Activated CD4-positive, alpha-beta T cell treated with anti-CD3 and anti-CD28 coated beads, Interleukin-2, amount 50 U/mL, for 48 hours (primary cell): Measurements from ENCODE around the gene RAP2A.

Source experiments
- DNase-seq, 2 experiments: peaks; one replicate each; pipeline ENCODE4 v3.0.0-alpha.2; 2020

Gene RAP2A

GRCh38 chr13:97456047-97456446 lies 22.1 kb downstream of the RAP2A start:
- no peak for DNase-seq

GRCh38 chr13:97459215-97459777 lies 25.3 kb downstream of the RAP2A start:
- DNase-seq, result no peak

DNA sequence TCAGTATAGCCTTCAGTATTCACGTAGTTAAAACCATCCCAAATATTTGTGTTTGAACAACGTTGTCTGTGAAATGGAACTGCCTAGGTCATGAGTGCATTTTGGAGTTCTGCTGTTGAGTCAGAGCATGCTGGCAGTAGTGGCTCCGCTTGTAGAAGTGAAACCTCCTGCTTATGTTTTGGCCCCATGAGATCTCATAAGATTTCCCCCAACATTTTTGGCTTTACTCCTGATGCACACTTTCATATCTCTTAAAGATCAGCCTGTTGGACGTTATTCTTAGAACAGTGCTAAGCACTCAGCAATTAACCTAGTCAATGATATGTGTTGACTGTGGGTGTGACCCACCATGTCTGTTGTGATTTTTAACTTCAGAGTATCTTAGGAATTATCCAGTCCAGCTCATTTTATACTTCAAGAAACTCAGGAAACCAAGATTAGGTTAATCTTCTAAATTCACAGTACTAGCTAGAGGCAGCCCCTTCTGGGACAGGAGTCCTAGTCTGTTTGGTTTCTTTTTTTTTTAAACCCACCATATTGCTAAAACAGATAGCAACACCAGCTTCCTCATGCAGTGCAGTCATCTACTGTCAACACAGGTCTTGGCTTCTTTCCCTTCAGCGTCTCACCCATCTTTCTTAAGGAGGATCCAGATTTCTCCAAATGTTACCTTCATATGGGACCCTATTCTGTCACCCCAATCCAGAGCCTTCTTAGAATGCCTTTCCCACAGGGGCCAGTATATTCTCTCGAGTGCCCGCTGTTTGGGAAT lies 26.2 kb downstream of the RAP2A start:
- no peak for DNase-seq

DNA sequence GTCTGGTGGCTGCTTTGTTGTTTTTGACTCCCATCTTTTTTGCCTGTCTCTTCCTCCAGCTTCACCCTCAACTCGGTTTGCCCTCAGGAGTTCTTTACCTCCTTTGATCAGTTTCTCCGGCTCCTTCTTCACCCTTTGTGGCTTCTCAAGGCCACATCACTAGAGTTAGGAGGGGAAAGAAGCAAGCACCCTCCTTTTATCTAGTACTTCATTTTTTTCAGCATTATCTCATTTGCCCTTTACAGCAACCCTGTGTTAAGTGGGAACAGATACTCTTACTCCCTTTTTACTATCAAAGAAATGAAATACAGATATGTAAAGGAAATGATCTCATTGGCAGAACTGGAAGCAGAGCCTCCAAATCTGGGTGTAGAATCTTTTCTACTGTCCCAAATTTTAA lies 26.9 kb downstream of the RAP2A start:
- DNase-seq, result no peak

DNA sequence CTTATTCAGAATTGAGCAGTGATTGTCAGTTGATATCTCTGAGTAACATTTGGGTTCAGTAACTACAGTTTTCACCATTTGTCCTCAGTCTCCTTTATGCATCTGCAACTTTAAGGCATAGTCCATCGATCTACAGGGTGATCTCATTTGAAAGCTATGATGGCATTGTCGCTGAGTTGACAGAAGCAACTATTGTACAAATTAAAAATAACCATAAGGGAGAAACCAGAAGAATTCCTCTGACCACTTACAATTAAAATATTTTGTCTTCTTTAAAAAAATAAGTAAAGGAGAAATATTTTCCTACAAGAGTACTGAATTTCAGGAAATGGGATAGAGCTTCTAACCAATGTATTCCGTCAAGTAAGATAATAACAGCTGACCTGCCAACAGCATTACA lies 30.6 kb downstream of the RAP2A start:
- DNase-seq, result no peak

DNA sequence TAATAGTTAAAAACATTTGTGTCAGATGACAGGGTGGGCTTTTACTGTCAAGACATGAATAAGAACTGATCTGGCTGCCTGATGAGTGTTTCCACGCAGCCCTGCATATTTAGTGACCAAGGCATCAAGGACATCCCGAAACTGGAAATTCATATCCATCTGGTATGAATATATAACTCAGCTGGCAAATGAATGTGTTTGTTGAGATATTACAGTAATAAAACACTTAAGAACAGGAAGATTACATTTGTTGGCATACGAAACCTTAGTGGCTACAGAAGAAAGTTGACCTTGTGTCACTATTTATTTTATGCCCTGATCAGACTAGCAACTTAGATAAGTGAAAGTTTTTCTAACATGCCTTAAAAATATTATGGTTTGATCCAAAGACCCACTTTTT lies 32.8 kb downstream of the RAP2A start:
- DNase-seq, result no peak

DNA sequence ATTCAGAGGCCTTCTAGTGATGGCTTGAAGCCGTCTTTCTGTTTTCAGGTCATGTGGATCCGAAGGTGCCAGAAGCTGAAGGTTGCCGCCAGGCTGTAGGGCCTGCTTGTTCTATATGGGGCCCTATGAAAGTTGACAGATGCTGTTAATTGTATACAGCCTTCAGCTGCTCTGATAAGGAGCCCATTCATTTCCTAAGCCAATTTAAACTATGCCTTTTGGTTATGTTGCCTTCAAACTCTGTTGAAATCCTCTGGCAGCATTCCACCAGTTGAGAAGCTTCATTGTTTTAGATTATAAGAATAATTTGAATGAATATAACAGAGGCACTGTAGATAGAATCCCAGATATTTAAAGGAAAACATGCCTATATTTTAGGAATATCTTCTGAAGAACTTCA lies 34.4 kb downstream of the RAP2A start:
- no peak for DNase-seq

DNA sequence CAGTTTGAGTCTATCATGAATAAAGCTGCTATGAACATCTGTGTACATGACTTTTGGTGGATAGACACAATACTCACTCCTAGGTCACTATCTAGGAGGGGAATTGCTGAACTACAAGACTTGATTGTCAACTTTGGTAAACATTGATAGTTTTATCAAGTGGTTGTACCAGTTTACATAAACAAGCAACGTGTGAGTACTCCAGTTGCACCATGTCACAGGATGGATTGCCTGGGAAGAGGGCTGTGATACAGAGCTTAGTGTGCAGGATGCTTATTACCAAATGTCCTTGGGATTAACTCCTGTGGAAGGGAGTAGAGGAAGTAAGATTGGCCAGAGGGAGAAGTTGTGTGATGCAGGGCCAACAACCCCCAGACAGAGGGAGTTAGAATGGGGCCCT lies 37.7 kb downstream of the RAP2A start:
- DNase-seq, result no peak

GRCh38 chr13:97474349-97474980 lies 40.5 kb downstream of the RAP2A start:
- no peak for DNase-seq

GRCh38 chr13:97475011-97475410 lies 41.0 kb downstream of the RAP2A start:
- DNase-seq, result no peak

DNA sequence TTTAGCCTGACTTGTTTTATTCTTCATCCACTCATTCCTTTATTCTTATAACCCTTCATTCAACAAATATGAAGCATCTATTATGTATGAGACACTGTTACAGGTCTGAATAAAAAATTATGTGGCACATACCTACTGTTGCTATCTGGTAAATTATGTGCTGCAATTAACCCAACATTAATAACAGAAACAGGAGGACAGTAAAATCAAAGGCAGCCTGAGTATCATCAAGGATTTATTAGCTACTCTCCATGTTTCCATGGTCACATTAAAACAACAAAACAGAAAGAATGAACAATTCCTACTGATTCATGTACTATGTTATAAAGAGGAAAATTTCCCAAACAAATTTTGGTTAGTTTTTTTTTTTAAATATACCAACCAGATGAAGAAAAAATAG lies 43.9 kb downstream of the RAP2A start:
- no peak for DNase-seq

GRCh38 chr13:97478247-97478646 lies 44.3 kb downstream of the RAP2A start:
- DNase-seq, result no peak

DNA sequence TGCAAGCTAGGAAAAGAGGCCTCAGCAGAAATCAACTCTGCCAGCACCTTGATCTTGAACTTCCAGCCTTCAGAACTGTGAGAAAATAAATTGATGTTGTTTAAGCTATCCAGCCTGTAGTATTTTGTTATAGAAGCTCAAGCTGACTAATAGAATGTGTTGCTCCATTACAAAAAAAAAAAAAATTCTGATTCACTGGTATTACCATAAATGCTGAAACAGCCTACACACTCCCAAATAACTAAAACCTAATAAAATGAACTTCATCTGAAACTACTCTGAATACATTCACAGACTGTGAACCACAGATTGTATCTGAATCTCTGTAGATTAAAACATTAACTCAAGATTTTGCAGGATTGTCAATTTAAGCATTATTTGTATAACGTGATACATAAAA lies 49.5 kb downstream of the RAP2A start:
- no peak for DNase-seq

DNA sequence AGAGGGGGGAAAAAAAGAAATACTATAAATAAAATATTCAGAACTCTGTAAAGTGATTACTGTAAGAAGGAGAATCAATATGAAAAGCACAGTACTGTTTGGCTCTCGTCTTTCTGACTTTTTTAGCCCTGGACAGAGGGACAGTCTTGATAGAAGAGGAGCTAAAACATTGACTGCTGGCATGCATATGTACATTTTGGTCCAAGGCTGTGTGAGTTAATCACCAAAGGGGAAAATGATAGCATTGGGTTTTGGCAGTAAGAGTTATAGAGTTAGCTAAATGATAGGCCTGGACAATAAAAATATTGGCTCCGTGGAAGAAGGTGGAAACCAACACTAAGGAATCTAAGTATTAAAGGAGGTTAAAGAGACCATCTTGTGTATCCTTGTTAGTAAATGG lies 50.3 kb downstream of the RAP2A start:
- no peak for DNase-seq

GRCh38 chr13:97485320-97485719 lies 51.4 kb downstream of the RAP2A start:
- no peak for DNase-seq

DNA sequence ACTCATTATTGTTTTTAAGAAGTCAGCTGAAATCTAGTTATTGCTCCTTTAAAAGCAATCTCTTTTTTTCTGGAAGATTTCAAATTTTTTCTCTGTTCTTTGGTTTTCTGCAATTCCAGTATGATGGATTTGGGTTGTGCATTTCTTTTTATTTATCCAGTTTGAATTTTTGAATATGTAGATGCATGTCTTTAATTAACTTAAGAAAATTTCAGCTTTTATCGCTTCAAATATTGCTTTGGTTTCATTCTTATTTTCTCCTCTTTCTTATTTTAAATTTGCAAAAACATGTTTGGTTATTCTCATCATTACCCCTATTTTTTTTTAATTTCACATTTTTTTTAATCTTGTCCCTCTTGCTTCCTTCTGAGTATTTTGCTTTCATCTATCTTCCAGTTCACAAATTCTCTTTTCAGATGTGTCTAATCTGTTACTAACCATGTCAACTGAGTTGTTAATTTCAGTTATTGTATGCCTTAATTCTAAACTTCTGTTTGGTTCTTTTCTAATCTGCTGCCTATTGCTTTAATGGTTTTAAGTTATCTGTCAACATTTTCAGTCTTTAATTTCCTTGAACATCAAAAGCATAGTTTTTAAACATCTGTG lies 56.8 kb downstream of the RAP2A start:
- no peak for DNase-seq

DNA sequence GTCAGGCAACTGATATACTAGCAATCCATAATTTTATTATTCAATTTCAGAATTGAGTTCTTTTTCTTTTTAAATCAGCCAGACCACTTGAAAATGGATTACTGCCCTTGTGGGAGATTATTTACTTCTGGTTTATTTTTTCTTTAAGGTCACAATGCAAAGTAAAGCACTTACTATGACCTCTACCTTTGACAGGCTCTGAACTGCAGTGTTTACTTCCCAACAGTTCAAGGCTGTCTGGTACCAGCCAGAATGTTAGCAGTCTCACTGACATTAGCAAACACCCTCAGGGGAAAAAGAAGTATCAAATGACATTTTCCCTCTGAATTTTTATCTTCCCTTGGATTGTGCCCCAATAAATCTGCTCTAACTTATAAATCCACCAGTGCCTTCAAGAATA lies 57.5 kb downstream of the RAP2A start:
- no peak for DNase-seq

DNA sequence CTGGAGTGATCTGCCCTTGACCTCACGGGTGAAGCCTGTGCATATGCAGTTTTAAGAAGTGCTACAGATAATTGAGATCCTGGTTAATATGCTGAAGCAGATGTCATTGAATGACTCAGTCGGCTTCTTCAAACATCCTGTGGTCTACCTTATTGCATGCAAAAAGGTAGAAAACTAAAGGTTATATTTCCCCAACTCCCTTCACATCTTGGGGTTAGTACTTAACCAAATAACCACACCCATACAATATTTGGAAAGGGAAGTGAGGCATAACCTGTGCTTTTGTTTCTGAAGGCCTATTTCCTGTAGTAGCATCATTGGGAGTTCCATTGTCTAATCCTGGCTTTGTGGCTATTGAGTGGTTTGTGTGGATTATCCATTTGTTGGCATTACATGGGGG lies 58.3 kb downstream of the RAP2A start:
- DNase-seq, result no peak

DNA sequence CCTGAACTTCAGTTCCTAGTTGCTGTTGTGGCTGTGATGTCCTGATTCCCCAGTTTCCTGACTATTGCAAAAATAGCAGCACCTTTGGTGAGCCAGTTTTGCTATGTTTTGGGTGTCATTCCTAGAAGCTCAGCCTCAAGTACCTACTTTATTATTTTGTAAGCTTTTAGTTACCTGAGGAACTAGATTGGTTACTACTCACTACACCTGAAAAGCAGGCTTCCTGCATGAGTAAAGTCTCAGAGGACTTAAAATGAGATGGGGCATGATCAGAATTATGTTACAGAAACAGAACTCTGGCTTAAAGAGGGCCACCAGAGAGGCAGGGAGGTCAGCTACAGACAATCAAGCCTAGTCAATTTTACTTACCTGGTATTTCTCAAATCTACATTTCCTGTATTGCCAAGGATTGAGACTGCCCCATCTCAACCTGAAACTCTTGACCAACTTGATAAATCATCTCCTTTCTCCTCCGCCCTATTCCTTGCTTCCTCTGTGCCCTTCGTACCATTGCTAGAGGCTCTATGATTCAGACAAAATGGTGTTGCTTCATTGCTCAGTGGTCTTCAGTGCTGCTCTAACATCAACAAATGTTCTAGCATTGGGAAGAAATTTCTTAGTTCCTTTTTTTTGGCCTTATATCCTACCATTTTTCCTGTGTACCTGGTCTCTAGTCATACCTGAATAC lies 58.9 kb downstream of the RAP2A start:
- DNase-seq, result no peak

DNA sequence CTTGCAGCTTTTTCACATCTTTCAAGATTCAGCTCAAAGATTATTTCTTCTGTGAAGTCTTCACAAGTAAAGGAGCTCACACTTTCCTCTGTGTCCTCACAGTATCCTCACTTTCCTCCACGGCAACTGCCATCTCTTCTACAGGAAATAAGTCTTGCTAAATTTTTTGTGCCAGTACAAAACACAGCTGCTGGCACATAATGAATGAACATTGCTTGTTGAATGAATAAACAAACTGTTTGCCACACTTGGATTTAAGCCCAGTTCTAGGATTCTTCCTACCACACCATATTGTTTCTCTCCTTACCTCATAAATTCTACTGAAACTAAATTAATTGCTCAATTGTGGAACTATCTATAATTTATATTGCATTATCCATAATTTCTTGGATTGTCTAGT lies 59.5 kb downstream of the RAP2A start:
- DNase-seq, result no peak

DNA sequence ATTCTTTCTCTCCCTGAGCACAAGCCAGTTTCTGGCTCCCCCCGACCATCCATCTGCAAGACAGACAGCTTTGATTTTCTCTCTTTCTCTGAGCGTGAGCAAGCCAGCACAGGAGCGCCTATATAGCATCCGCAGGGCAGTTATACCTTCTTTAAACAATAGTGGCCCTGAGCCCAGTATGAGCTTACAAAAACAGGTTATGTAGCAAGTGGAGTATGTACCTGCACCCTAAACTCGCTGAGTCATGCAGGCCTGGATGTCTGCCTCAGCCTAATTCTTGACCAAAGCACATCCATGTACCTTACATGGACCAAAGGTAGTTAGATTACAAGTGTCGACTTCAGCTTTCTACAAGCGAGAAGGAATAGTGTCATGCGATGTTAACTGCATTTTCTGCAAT lies 61.7 kb downstream of the RAP2A start:
- no peak for DNase-seq

- no peak for DNase-seq
Observed at GRCh38 chr13:97496511-97496910, 62.5 kb downstream of the RAP2A start.

DNA sequence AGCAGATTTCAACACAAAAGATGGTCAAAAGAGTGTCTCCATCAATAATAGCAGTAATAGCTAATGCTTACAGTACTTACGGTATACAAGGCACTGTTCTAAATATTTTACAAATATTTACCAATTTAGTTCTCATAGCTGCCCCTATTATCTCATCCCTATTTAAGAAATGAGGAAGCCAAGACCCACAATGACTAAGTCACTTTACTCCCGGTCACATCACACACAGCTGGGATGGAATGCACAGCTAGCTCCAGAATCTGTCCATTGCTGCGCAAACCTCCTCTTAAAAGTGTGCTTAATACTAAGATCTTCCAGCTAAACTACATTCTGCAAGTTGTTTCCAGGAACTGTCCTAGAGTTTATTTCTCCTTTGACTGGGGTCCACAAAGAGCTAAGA lies 63.4 kb downstream of the RAP2A start:
- no peak for DNase-seq

DNA sequence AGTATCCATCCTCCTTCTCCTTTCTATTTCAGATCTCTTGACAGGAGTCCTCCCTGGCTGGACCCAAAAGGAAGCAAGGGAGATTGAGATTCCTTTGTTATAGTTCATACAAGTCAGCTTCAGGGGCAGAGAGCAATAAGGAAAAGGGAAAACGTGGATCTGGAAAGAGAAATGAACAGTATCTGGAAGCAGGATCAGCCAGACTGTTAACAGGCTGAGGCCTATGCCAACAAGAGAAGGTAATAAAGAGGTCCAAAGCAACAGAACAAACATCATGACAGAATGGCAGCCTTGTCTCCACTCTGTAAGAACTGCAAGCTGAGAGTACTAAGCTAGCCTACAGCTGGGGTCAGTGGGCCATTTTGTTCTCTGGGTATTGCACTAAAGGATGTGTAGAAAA lies 64.5 kb downstream of the RAP2A start:
- DNase-seq, result no peak
